ENCODE data around the gene CHST14.

CHST14 gene

GRCh38 chr15:40470423-40471104 lies at the start of gene CHST14:
Gene CHST14 (plus strand): TSS chr15:40470984. CDS start chr15:40471214, 230 bp downstream.
- Mint-ChIP-seq H3K27me3 (no peaks in the 10 kb centered on the region), H3K9me3 (no peaks in the 10 kb centered on the region), H3K4me3 (peak within 1 kb of the TSS; percentile 87), H3K36me3 (ENCODE audit: low read depth) (peaks cover 3% of the 10 kb centered on the region), H3K27ac (peak within 1 kb of the TSS; percentile 84), H3K4me1 (ENCODE audit: low read depth) (peaks cover 33% of the 10 kb centered on the region)

- no peak overlapping the region for H3K4me3 Mint-ChIP-seq
Observed at GRCh38 chr15:40421246-40422157, 49.3 kb upstream of the CHST14 start.

GRCh38 chr15:40424483-40425115 lies 46.2 kb upstream of the CHST14 start:
- Mint-ChIP-seq H3K9me3 (no peaks in the 10 kb centered on the region), H3K27me3 (no peaks in the 10 kb centered on the region)

More at GRCh38 chr15:40421246-40422157, 49.3 kb upstream of the CHST14 start:
- no peaks in the 10 kb centered on the region for H3K27me3 Mint-ChIP-seq
- peaks cover 8% of the 10 kb centered on the region for H3K36me3 Mint-ChIP-seq (ENCODE audit: low read depth)
- H3K27ac Mint-ChIP-seq: no peak overlapping the region
- H3K4me1 Mint-ChIP-seq (ENCODE audit: low read depth): no peaks in the 10 kb centered on the region
- no peaks in the 10 kb centered on the region for H3K9me3 Mint-ChIP-seq

GRCh38 chr15:40425681-40426080 lies 45.1 kb upstream of the CHST14 start:
- Mint-ChIP-seq H3K4me3 (no peak overlapping the region), H3K27ac (no peak overlapping the region), H3K9me3 (no peaks in the 10 kb centered on the region), H3K36me3 (ENCODE audit: low read depth) (no peaks in the 10 kb centered on the region), H3K27me3 (no peaks in the 10 kb centered on the region), H3K4me1 (ENCODE audit: low read depth) (no peaks in the 10 kb centered on the region)

More at GRCh38 chr15:40424483-40425115, 46.2 kb upstream of the CHST14 start:
- Mint-ChIP-seq H3K4me3 (no peak overlapping the region), H3K4me1 (ENCODE audit: low read depth) (no peaks in the 10 kb centered on the region), H3K27ac (no peak overlapping the region), H3K36me3 (ENCODE audit: low read depth) (no peaks in the 10 kb centered on the region)

- Mint-ChIP-seq H3K4me3 (no peak overlapping the region), H3K27me3 (no peaks in the 10 kb centered on the region), H3K4me1 (ENCODE audit: low read depth) (no peaks in the 10 kb centered on the region), H3K36me3 (ENCODE audit: low read depth) (no peaks in the 10 kb centered on the region), H3K9me3 (no peaks in the 10 kb centered on the region), H3K27ac (no peak overlapping the region)
Observed at GRCh38 chr15:40427188-40427587, 43.6 kb upstream of the CHST14 start.

- Mint-ChIP-seq H3K27ac (no peak overlapping the region), H3K9me3 (no peaks in the 10 kb centered on the region), H3K4me3 (no peak overlapping the region), H3K36me3 (ENCODE audit: low read depth) (no peaks in the 10 kb centered on the region), H3K27me3 (no peaks in the 10 kb centered on the region), H3K4me1 (ENCODE audit: low read depth) (no peaks in the 10 kb centered on the region)
Observed at GRCh38 chr15:40428185-40428584, 42.6 kb upstream of the CHST14 start.

GRCh38 chr15:40429068-40429710 lies 41.6 kb upstream of the CHST14 start:
- Mint-ChIP-seq H3K4me1 (ENCODE audit: low read depth) (no peaks in the 10 kb centered on the region), H3K27ac (no peak overlapping the region), H3K36me3 (ENCODE audit: low read depth) (no peaks in the 10 kb centered on the region), H3K4me3 (no peak overlapping the region), H3K27me3 (no peaks in the 10 kb centered on the region), H3K9me3 (no peaks in the 10 kb centered on the region)

GRCh38 chr15:40430271-40430805 lies 40.4 kb upstream of the CHST14 start:
- no peak overlapping the region for H3K4me3 Mint-ChIP-seq
- H3K27ac Mint-ChIP-seq: no peak overlapping the region
- peaks cover 2% of the 10 kb centered on the region for H3K27me3 Mint-ChIP-seq
- no peaks in the 10 kb centered on the region for H3K4me1 Mint-ChIP-seq (ENCODE audit: low read depth)
- no peaks in the 10 kb centered on the region for H3K9me3 Mint-ChIP-seq
- H3K36me3 Mint-ChIP-seq (ENCODE audit: low read depth): no peaks in the 10 kb centered on the region

GRCh38 chr15:40435023-40435709 lies 35.6 kb upstream of the CHST14 start:
- Mint-ChIP-seq H3K9me3 (no peaks in the 10 kb centered on the region), H3K4me1 (ENCODE audit: low read depth) (peaks cover 26% of the 10 kb centered on the region), H3K36me3 (ENCODE audit: low read depth) (no peaks in the 10 kb centered on the region), H3K27ac (no peak overlapping the region), H3K4me3 (no peak overlapping the region), H3K27me3 (peaks cover 37% of the 10 kb centered on the region)

- no peaks in the 10 kb centered on the region for H3K36me3 Mint-ChIP-seq (ENCODE audit: low read depth)
- H3K4me3 Mint-ChIP-seq: no peak overlapping the region
- no peaks in the 10 kb centered on the region for H3K9me3 Mint-ChIP-seq
- peak overlapping the region; percentile 22 for H3K27ac Mint-ChIP-seq
- peaks cover 37% of the 10 kb centered on the region for H3K27me3 Mint-ChIP-seq
- peaks cover 28% of the 10 kb centered on the region for H3K4me1 Mint-ChIP-seq (ENCODE audit: low read depth)
Observed at GRCh38 chr15:40435710-40436089, 35.1 kb upstream of the CHST14 start.

- H3K36me3 Mint-ChIP-seq (ENCODE audit: low read depth): no peaks in the 10 kb centered on the region
- H3K27me3 Mint-ChIP-seq: peaks cover 37% of the 10 kb centered on the region
- peaks cover 28% of the 10 kb centered on the region for H3K4me1 Mint-ChIP-seq (ENCODE audit: low read depth)
- peak overlapping the region; percentile 39 for H3K4me3 Mint-ChIP-seq
- H3K27ac Mint-ChIP-seq: no peak overlapping the region
- no peaks in the 10 kb centered on the region for H3K9me3 Mint-ChIP-seq
Observed at GRCh38 chr15:40436116-40436891, 34.5 kb upstream of the CHST14 start.

- Mint-ChIP-seq H3K4me1 (ENCODE audit: low read depth) (peaks cover 28% of the 10 kb centered on the region), H3K4me3 (peak overlapping the region; percentile 39), H3K27ac (no peak overlapping the region), H3K9me3 (no peaks in the 10 kb centered on the region), H3K36me3 (ENCODE audit: low read depth) (no peaks in the 10 kb centered on the region), H3K27me3 (peaks cover 37% of the 10 kb centered on the region)
Observed at GRCh38 chr15:40436892-40437751, 33.7 kb upstream of the CHST14 start.
